Endothelial cell of umbilical vein (primary cell): ENCODE data around the gene MYO9A. TPM values are rescaled to one million over a fixed set of nuclear protein-coding genes. Genes with fewer than 3 reads are reported as not detected.

Experiments used
- BruUV-seq: library from RNA; stranded (reverse); fragments of 400-500 nt; replicated peaks from 2 replicates; lab custom pipeline; 2021; lab: Mats Ljungman, UMichigan
- CTCF ChIA-PET: fragments of 300-600, 350-600 bp; sonication (Branson Sonifier 250); formaldehyde crosslinking; loops from one replicate; lab custom pipeline; 2021; ENCODE audit warnings: antibody characterized with exemption, inconsistent platforms; lab: Charles Lee
- POLR2A ChIA-PET: fragments of 300-600, 350-600 bp; sonication (Branson Sonifier 250); formaldehyde crosslinking; loops from one replicate; lab custom pipeline; 2021; ENCODE audit warnings: antibody characterized with exemption, inconsistent platforms; lab: Charles Lee
- DNase-seq: peaks from one replicate; pipeline ENCODE4 v3.0.0-alpha.2; 2011; ENCODE audit warnings: low read depth, low spot score
- FAIRE-seq: peaks from 2 replicates; lab custom pipeline; 2011; peaks lifted over from hg19 to GRCh38; lab: Jason Lieb, UNC
- H2AFZ ChIP-seq: 2 replicates; pipeline ENCODE4 v1.6.0; 2012; ENCODE audit warnings: low read depth, low read length, control low read depth, inconsistent platforms
- H3K27ac ChIP-seq: 2 replicates; pipeline ENCODE4 v1.5.1; 2011; ENCODE audit warnings: low read depth, mild to moderate bottlenecking, control low read depth, low read length, moderate library complexity; ENCODE audit not compliant: insufficient read depth
- H3K27me3 ChIP-seq, 2 experiments: 2 replicates each; pipeline versions ENCODE4 v1.6.0 to v1.6.1; 2011; ENCODE audit warnings: low read length in 2 of 2, mixed read lengths in 1 of 2; ENCODE audit not compliant: control insufficient read depth in 2 of 2, insufficient read depth in 2 of 2
- H3K36me3 ChIP-seq, 2 experiments: 2 replicates in 1 of 2; 3 replicates in 1 of 2; pipeline ENCODE4 v1.5.1; 2011; ENCODE audit warnings: low read length in 2 of 2, mild to moderate bottlenecking in 1 of 2, moderate library complexity in 1 of 2; ENCODE audit not compliant: control insufficient read depth in 2 of 2, insufficient read depth in 2 of 2; ENCODE audit errors: extremely low read depth in 1 of 2
- H3K4me1 ChIP-seq: 3 replicates; pipeline ENCODE4 v1.5.1; 2011; ENCODE audit warnings: mild to moderate bottlenecking, low read length; ENCODE audit not compliant: control insufficient read depth, insufficient read depth; ENCODE audit errors: extremely low read depth
- H3K4me2 ChIP-seq: 2 replicates; pipeline ENCODE4 v1.6.1; 2011; ENCODE audit warnings: low read length, control low read depth, mixed read lengths; ENCODE audit not compliant: insufficient read depth
- H3K4me3 ChIP-seq, 3 experiments: fragments of 200-600 bp in 1 of 3; sonication (generic), shearing (Covaris generic) in 1 of 3; replicated peaks in 1 of 3; 2 replicates each; pipeline ENCODE4 v1.5.1; 2011 to 2016; ENCODE audit warnings: control low read depth in 3 of 3, low read length in 3 of 3, mild to moderate bottlenecking in 2 of 3, inconsistent platforms in 1 of 3, low read depth in 1 of 3, moderate library complexity in 1 of 3; ENCODE audit not compliant: insufficient read depth in 1 of 3
- H3K79me2 ChIP-seq: 2 replicates; pipeline ENCODE4 v1.6.0; 2012; ENCODE audit warnings: low read length, inconsistent platforms; ENCODE audit not compliant: control insufficient read depth, insufficient read depth
- H3K9ac ChIP-seq: replicated peaks from 2 replicates; pipeline ENCODE3; 2011; ENCODE audit warnings: low read length, control low read depth; ENCODE audit not compliant: insufficient read depth; ENCODE audit errors: extremely low read depth
- H3K9me1 ChIP-seq: replicated peaks from 3 replicates; pipeline ENCODE4 v1.6.0; 2011; ENCODE audit warnings: mild to moderate bottlenecking, low read length; ENCODE audit not compliant: control insufficient read depth, insufficient read depth; ENCODE audit errors: extremely low read depth
- H3K9me3 ChIP-seq: replicated peaks from 2 replicates; pipeline ENCODE4 v1.5.1; 2012; ENCODE audit warnings: low read length, inconsistent platforms; ENCODE audit not compliant: control insufficient read depth, insufficient read depth
- H4K20me1 ChIP-seq: replicated peaks from 2 replicates; pipeline ENCODE3; 2011; ENCODE audit warnings: mild to moderate bottlenecking, low read length; ENCODE audit not compliant: control insufficient read depth, insufficient read depth; ENCODE audit errors: extremely low read depth
- EZH2 ChIP-seq: IDR thresholded peaks from 2 replicates; pipeline ENCODE4 v1.6.1; 2012; ENCODE audit warnings: borderline replicate concordance, low read depth, mild to moderate bottlenecking, moderate library complexity, low read length, inconsistent platforms; ENCODE audit not compliant: severe bottlenecking
- FOS ChIP-seq: IDR thresholded peaks from 2 replicates; pipeline ENCODE4 v1.6.1; 2011; ENCODE audit warnings: mild to moderate bottlenecking, low read length, moderate library complexity, borderline replicate concordance; ENCODE audit not compliant: insufficient read depth
- GATA2 ChIP-seq: IDR thresholded peaks from 2 replicates; pipeline ENCODE4 v1.7.0; 2011; ENCODE audit warnings: low read depth, mild to moderate bottlenecking, moderate library complexity, mixed read lengths, low read length; ENCODE audit not compliant: insufficient read length, insufficient read depth
- JUN ChIP-seq: IDR thresholded peaks from 2 replicates; pipeline ENCODE4 v1.6.1; 2011; ENCODE audit warnings: borderline replicate concordance, low read depth; ENCODE audit not compliant: insufficient read length, insufficient read depth
- MYC ChIP-seq: IDR thresholded peaks from one replicate; pipeline ENCODE4 v1.6.1; 2011; ENCODE audit warnings: mild to moderate bottlenecking, low read depth, low read length
- POLR2A ChIP-seq: IDR thresholded peaks from 2 replicates; pipeline ENCODE4 v1.6.1; 2012; ENCODE audit warnings: low read depth, mild to moderate bottlenecking, control low read depth, low read length
- POLR2AphosphoS5 ChIP-seq: IDR thresholded peaks from 2 replicates; pipeline ENCODE4 v1.6.1; 2012; ENCODE audit warnings: low read depth, mild to moderate bottlenecking, control low read depth, low read length, moderate library complexity; ENCODE audit not compliant: insufficient read depth
- dilution Hi-C: fragments of 300-500 bp; cut with MboI; formaldehyde crosslinking; loops from one replicate; pipeline ENCODE4 v1.15.0; 2019; ENCODE audit warnings: low sequenced_read_pairs; ENCODE audit not compliant: extremely low pct_ligation_motif_present
- intact Hi-C: fragments of 100-400 bp; cut with micrococcal nuclease; formaldehyde crosslinking; loops from one replicate; pipeline ENCODE4 v1.10.0; 2022
- polyA plus RNA-seq, 4 experiments: library from polyadenylated mRNA; depleted of rRNA in 3 of 4; stranded (reverse) in 3 of 4; unstranded in 1 of 4; fragments of >200 nt; gene quantifications; 2 replicates each; pipeline versions ENCODE4 v1.2.1 to v1.2.3, GENCODE V29; 2011 to 2012; ENCODE audit warnings: missing spikeins in 1 of 4
- total RNA-seq: library from RNA; stranded (reverse); gene quantifications from 2 replicates; pipeline ENCODE4 v1.2.3, GENCODE V29; 2021
- TF ChIP-seq, protein P1 (sequence below): IDR thresholded peaks from 2 replicates; pipeline ENCODE4 v1.6.1; 2011; ENCODE audit not compliant: insufficient read depth, insufficient read length
- TF ChIP-seq, protein P2 (sequence below), 2 donors: IDR thresholded peaks; 1 replicate in 1 of 2; 2 replicates in 1 of 2; pipeline ENCODE4 v1.5.1; 2011; ENCODE audit warnings: low read length in 2 of 2, mild to moderate bottlenecking in 2 of 2, moderate library complexity in 2 of 2, control low read depth in 1 of 2, inconsistent platforms in 1 of 2, low read depth in 1 of 2; ENCODE audit not compliant: insufficient read depth in 1 of 2; ENCODE audit errors: extremely low read depth in 1 of 2

MYO9A gene
- total and polyA plus RNA-seq, 2 donors (not counting 3 experiments of a cell fraction or from before 2014, with no cell fraction given), result 6.4 to 30.3 TPM

DNA sequence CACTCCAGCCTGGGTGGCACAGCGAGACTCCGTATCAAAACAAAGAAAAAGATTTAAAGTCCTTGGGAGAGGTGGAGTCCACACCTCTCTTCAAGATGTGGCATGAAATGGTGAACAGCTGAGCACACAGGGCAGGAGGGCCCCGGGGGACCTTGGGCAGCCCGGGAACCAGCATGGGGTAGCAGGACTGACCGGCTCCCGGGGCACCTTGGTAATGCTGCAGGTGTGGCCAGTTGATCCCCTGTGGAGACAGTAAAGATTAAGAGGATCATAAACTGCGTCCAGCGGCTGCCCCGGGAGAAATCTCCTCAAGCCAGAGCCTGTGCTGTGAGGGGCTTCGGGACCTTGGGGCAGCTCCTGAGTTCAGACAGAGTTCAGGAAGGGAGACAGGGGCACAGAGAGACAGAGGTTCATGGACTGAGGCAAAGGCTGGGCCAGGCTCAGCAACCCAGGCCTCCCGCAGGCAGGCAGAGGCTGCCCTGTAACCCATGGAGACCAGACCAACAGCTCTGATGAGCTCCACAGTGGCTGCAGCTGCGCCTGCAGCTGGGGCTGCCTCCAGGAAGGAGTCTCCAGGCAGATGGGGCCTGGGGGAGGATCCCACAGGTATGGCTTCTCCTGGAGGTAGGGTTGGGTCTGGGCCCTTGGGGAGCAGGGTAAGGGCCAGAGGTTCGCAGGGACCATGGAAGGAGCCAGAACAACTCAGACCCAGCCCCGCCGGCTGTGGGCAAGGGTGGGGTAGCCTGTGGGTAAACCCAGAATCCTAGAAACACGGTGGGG, 307.5 kb downstream of the MYO9A start, which contains the start of gene NR2E3:
Gene NR2E3 (plus strand): TSS at position 299 of the 780 bp plus-strand sequence. CDS start 190 bp downstream, at position 489.
- H3K36me3 ChIP-seq, result no peaks in the 10 kb centered on the region
- H3K9me1 ChIP-seq, result no peaks in the 10 kb centered on the region
- H3K27me3 ChIP-seq, result no peaks in the 10 kb centered on the region
- no peak within 1 kb of the TSS for H3K4me2 ChIP-seq
- no peaks in the 10 kb centered on the region for H4K20me1 ChIP-seq
- no peak for FAIRE-seq
- H3K9ac ChIP-seq, result no peak within 1 kb of the TSS
- H2AFZ ChIP-seq, result no peak within 1 kb of the TSS
- intact Hi-C loops (no loop called here), dilution Hi-C loops (no loop called here)
- ChIA-PET CTCF (interaction anchor here (1.0 to 12.4 kb wide), 2 partner anchors 40 to 58 kb away, joined by 3 to 235 read pairs; no protein-coding TSS in a partner anchor), POLR2A (no interaction called here)
- DNase-seq, result no peak
- H3K4me1 ChIP-seq, result peaks cover 14% of the 10 kb centered on the region
- no peaks in the 10 kb centered on the region for H3K79me2 ChIP-seq
- no peak within 1 kb of the TSS for H3K27ac ChIP-seq
- BruUV-seq, result no TSS peak
- TF ChIP-seq POLR2AphosphoS5 (no peak), MYC (no peak), FOS (no peak), JUN (no peak), GATA2 (no peak), POLR2A (no peak), EZH2 (no peak)
- TF ChIP-seq, protein P1, sequence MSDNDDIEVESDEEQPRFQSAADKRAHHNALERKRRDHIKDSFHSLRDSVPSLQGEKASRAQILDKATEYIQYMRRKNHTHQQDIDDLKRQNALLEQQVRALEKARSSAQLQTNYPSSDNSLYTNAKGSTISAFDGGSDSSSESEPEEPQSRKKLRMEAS, result no peak
- TF ChIP-seq, protein P2, sequence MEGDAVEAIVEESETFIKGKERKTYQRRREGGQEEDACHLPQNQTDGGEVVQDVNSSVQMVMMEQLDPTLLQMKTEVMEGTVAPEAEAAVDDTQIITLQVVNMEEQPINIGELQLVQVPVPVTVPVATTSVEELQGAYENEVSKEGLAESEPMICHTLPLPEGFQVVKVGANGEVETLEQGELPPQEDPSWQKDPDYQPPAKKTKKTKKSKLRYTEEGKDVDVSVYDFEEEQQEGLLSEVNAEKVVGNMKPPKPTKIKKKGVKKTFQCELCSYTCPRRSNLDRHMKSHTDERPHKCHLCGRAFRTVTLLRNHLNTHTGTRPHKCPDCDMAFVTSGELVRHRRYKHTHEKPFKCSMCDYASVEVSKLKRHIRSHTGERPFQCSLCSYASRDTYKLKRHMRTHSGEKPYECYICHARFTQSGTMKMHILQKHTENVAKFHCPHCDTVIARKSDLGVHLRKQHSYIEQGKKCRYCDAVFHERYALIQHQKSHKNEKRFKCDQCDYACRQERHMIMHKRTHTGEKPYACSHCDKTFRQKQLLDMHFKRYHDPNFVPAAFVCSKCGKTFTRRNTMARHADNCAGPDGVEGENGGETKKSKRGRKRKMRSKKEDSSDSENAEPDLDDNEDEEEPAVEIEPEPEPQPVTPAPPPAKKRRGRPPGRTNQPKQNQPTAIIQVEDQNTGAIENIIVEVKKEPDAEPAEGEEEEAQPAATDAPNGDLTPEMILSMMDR (IDR thresholded peaks at IDR 0.05; ENCODE audit: extremely low read depth in 1 of 2, insufficient read depth in 1 of 2, low read depth in 1 of 2, low read length in 2 of 2), result no peak
- H3K4me3 ChIP-seq, result no peak within 1 kb of the TSS
- H3K9me3 ChIP-seq, result no peaks in the 10 kb centered on the region
